ENCODE measurements around the gene MMP15. TPM values are rescaled to one million over a fixed set of nuclear protein-coding genes. Genes with fewer than 3 reads are reported as not detected.
A peak's percentile ranks its signal among the peaks of the same experiment; 100 is the strongest.
"Not testable (repeated sequence)": the region's sequence is repeated elsewhere in the genome, so short reads cannot be mapped to it uniquely, and the experiment has no call there.

The MMP15 gene
- polyA plus RNA-seq, 4 donors = 12.8 to 19.9 (median 16.3) TPM

DNA sequence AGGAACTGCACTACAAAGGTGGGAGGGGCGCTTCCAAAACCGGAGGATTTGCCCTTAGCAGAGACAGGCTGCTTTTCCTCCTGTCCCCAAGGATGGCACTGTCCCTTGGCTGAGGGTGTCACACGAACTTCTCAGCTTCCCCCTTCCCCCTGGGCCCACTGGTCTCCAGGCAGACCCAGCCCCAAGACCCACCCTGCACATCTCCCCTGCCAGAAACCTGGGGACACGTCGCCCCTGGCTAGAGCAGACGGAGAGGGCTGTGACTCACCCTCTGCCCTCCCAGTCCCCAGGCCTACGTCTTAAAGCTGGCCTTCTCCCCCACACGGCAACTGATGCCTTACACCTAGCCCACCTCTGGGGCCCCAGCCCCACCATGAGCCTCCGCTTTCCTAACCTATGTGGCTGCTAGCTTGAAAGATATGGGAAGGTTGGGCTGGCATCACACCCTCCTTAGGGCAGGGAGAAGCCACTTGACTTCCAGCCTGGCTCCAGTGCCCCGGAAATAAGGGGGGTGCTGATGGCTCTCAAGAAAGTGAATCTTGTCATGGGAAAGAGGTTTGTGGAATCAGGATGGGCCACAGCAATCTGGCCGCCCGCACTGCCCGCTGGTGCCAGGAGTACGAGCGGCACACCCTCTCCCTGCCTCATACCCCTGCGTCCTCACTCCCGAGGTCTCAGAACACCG, 29.7 kb upstream of the MMP15 start:
- no peak for DNase-seq (ENCODE audit: low read depth in 4 of 4, low spot score in 2 of 4)

DNA sequence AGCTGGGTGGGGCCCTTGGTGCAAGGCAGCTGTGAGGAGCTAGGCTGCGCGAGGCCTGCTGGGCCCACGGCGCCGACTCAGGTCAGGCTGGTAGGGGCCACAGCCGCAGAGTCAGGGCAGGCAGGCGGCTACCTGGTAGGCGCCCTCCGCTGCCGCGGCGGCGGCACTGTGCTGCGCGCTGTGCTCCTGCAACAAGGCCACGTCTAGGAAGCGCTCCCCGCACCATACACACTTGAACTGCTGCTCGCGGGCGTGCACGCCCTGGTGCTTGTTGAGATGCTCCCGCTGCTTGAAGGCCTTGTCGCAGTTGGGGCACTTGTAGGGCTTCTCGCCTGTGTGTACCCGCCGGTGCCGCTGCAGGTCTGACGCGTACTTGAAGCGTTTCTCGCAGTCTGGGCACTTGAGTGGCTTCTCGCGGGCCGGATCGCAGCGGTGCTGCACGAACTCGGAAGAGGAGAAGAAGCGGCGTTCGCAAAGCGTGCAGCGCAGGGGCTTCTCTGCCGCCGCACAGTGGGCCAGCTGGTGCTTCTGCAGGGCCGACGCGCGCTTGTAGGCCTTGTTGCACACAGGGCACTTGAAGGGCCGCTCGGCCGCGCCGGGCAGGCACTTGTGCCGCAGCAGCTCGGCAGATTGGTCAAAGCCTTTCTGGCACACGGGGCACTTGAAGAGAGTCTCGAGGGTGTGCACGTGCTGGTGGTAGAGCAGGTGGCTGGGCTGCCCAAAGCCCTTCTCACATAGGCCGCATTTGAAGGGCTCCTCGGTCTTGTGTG, 29.0 kb upstream of the MMP15 start:
- no peak for DNase-seq (ENCODE audit: low read depth in 4 of 4, low spot score in 2 of 4)

DNA sequence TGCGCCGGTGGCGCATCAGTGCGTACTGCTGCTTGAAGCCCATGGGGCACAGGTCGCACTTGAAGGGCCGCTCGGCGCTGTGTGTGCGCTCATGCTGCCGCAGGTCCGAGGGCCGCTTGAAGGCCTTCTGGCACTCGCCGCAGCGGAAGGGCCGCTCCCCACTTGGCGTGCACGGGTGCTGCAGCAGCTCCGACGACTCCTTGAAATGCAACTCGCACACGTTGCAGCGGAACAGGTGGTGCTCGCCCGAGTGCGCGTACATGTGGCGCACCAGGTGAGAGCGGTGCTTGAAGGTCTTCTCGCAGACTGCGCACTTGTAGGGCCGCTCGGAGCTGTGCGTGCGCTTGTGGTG, 28.4 kb upstream of the MMP15 start:
- DNase-seq (ENCODE audit: low read depth in 4 of 4, low spot score in 2 of 4) = no peak

DNA sequence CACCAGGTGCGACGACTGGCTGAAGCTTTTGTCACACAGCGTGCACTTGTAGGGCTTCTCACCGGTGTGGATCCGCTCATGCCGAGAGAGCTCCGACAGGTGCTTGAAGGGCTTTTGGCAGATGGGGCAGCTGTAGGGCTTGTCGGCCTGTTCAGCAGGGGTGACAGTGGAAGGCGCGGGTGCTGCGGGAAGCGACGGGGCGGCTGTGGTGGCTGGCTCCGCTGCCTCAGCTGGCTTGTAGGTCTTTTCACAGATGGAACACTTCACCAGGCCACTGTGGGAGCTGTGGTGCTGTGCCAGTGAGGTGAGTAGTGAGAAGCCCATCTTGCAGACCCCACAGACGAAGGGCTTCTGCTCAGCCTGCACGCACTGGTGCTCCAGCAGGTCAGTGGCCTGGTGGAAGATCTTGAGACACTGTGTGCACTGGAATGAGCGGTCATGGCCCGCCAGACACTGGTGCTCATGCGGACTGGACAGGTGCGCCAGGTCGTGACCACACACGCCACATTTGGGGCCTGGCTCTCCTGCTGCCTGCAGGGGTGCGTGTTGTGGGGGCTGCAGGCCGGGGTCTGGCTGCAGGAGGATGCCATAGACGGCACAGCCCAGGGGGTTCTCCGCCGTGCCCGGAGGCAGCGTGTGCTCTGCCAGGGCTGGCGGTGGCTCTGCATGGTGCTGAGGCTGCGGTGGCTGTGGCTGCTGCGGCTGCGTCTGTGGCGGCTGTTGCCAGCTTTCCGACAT, 27.9 kb upstream of the MMP15 start:
- DNase-seq (ENCODE audit: low read depth in 4 of 4, low spot score in 2 of 4) = no peak

GRCh38 chr16:57998486-57998885, 27.1 kb upstream of the MMP15 start:
- DNase-seq (ENCODE audit: low read depth in 4 of 4, low spot score in 2 of 4) = no peak

GRCh38 chr16:57998992-57999365, 26.6 kb upstream of the MMP15 start:
- no peak for DNase-seq (ENCODE audit: low read depth in 4 of 4, low spot score in 2 of 4)

DNA sequence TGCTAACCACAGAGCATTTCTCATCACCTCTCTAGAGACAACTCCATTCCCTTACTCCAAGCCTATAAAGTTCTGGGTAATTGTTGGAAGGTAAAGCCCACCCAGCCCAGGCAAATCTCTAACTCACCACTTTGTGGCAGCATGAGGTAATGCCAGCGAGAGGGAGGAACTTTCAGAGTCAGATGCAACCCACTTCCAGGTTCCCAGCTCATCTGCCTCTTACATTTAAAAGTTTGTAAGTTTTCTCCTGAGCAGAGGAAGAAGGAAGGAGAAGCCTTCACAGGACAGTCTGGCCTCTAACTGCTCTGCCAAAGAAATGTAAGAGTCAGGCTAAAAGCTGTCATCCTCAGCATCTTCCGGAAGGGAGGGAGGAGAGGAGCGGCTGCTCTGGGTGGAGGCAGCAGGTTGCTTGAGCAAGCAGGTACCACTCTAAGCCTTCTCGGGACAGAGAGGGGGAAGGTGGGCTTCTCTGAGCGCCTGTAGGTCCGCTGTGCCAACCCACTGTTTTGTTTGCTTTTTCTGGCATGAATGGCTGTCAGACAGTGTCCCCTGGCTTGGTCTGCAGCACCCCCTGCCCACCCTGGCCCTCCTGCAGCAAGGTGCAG, 26.1 kb upstream of the MMP15 start:
- no peak for DNase-seq (ENCODE audit: low read depth in 4 of 4, low spot score in 2 of 4)

GRCh38 chr16:57999971-58000705, 25.4 kb upstream of the MMP15 start, which contains the start of gene ZNF319:
Gene ZNF319 (minus strand): TSS chr16:58000672. CDS start chr16:57998265, 2,407 bp downstream.
- DNase-seq (ENCODE audit: low read depth in 4 of 4, low spot score in 2 of 4) = no peak

DNA sequence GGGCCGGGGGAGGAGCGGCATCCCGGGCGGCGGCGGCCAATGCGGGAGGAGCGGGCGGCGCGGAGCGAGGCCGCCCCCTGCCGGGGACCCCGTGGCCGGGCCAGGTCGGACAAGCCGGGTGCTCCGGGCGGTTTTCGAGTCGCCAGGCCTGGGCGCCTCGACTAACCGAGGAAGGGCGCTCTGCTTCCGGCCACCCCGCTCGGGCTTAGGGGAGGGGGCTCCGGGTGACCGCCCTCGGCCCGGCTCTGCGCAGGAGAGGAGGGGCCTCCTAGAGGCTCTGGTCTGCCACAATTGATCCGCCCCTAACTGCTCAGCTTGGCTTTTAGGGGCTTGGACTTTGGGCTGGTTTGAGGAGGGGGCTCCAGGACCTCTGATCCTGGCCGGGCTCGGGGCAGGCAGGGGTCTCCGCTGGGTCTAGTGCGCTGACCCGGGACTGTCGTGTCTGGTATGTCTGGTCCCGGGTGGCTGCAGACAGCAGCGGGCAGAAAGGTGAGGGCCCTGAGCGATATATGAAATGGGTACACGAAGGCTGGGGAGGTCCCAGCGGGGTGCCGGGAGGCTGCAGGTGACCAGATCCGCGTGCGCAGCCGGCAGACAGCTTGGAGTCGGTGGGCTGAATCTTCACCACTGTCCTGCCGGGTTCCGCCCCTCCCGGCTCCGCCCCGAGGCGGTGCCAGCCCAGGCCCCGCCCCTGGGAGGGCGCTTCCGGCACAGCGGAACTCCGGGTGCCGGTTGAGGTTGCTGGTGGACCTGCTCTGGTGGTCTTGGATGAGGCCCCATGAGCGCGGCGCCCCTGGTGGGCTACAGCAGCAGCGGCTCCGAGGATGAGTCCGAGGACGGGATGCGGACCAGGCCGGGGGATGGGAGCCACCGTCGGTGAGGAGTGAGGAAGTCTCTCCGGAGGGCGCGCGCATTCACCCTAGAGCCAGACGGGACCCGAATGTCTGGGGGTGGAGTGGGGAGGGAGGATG, 24.6 kb upstream of the MMP15 start, which contains the start of gene USB1:
Gene USB1, plus strand, starts transcription at position 702 of the 971 bp plus-strand sequence. Its CDS starts 77 bp downstream, at position 779.
- DNase-seq (ENCODE audit: low read depth in 4 of 4, low spot score in 2 of 4) = peak in 2 of 4 donors; percentile 55 to 78

GRCh38 chr16:58001781-58002415, 23.7 kb upstream of the MMP15 start:
- DNase-seq (ENCODE audit: low read depth in 4 of 4, low spot score in 2 of 4) = no peak

DNA sequence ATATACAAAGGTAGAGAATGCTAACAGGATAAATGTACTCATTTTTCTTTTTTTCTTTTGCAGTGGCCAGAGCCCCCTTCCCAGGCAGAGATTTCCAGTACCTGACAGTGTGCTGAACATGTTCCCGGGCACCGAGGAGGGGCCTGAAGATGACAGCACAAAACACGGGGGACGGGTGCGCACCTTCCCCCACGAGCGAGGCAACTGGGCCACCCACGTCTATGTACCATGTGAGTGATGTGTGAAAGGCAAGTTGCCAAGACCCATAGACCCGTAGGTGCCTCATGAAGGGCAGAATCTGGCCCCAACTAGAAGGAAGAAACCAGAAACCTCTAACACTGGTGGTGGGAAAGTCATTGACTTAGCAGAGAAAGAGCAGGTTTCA, 23.1 kb upstream of the MMP15 start:
- DNase-seq (ENCODE audit: low read depth in 4 of 4, low spot score in 2 of 4) = no peak

- no peak for DNase-seq (ENCODE audit: low read depth in 4 of 4, low spot score in 2 of 4)
These were observed 22.6 kb upstream of the MMP15 start for GRCh38 chr16:58002936-58003335.

- not testable (repeated sequence) for DNase-seq (ENCODE audit: low read depth in 4 of 4, low spot score in 2 of 4)
These were observed 20.8 kb upstream of the MMP15 start for GRCh38 chr16:58004736-58005135.

DNA sequence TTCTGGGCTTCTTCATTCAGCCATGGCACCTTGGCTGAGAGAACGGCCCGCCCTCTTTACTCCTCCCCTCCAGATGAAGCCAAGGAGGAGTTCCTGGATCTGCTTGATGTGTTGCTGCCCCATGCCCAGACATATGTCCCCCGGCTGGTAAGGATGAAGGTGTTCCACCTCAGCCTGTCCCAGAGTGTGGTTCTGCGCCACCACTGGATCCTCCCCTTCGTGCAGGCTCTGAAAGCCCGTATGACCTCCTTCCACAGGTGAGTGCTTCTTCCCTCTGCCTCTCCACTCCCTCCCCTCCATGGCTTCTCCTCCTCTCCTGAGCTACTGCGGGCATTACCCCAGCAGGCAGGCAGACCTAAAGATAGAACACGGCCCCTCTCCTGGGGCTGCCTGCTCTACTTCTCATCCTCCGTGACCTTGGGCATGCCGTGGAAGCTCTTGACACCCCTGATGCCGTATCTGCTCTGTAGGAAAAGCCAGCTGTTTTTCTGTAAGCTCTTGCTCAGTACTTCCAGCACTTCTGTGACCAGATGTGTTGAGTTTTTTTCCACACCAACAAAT, 15.6 kb upstream of the MMP15 start:
- no peak for DNase-seq (ENCODE audit: low read depth in 4 of 4, low spot score in 2 of 4)

DNA sequence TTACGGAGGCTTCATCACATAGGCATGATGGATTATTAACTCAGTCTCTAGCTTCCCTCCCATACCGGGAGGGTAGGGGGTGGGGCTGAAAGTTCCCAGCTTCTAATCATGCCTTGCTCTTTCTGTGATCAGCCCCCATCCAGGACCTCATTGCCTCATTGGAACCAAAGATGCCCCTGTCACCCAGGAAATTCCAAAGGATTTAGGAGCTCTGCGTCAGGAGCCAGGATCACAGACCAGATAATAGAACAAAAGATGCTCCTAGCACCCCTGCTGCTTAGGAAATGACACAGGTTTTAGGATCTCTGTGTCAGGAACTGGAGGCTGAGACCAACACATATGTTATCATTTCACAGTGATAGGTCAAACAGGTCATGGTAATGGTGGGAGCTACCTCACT, 14.7 kb upstream of the MMP15 start:
- DNase-seq (ENCODE audit: low read depth in 4 of 4, low spot score in 2 of 4) = no peak

GRCh38 chr16:58011652-58012051, 13.9 kb upstream of the MMP15 start:
- DNase-seq (ENCODE audit: low read depth in 4 of 4, low spot score in 2 of 4) = no peak

DNA sequence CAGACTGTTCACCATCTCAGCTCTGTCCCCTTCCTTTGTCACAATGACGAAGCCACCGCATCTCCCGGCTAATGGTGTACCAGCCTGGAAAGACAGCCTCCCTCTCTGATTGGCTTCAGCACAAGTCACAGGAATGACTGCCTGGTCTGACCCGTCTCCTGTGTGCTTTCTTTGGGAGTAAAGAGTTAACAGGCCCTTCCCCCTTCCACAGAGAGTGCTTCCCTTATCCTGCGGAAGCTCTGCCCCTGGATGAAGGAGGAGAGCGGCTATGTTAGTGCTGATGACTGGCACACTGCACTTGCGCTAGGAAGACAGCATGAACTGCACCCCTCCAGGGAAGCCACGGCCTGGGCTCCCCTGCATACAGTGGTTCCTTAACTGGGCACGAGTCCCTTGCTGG, 13.1 kb upstream of the MMP15 start:
- no peak for DNase-seq (ENCODE audit: low read depth in 4 of 4, low spot score in 2 of 4)

DNA sequence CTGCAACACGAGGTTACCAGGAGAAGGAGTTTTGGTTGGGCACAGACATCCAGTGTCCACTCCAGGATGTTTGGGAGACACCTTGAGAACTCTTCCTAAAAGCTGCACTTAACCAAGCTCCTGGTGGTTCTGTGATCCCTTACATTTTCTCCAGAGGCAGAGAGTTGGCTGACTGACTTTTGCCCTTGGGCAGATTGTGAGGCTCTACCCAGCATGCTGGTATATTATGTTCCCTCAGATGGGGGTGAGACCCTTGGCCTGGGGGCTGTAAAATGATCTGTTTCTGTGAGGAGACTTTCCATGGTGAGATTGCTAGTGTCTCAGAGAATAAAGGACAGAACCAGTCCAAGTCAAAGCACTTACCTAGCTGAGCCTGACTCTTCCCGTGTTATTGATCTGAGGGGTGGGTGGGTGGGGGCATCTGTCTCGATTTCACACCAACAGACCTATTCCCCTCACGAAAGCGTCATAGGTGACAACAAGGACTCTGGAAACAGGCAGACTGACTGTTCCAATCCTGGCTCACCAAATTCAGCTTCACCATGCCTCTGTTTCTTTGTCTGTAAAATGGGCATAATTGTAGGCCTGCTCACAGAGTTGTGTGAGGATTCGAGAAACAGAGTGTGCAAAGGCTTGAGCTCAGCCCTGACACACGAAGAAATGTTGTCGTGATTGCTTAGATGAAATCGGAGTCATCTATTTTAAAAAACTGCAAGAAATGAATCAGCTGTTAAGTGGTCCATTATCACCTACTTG, 12.2 kb upstream of the MMP15 start:
- no peak for DNase-seq (ENCODE audit: low read depth in 4 of 4, low spot score in 2 of 4)

All from left renal cortex interstitium (tissue), 4 donors.